OCI-LY1 (cell line): ENCODE measurements around the gene KIAA0586.
"Not testable (repeated sequence)": the region's sequence is repeated elsewhere in the genome, so short reads cannot be mapped to it uniquely, and the experiment has no call there.

Experiments used
- H2AFZ ChIP-seq: fragments of 200-600 bp; sonication (generic), shearing (Covaris generic); 2 replicates; pipeline ENCODE4 v1.6.0; 2014; ENCODE audit warnings: antibody characterized with exemption, mild to moderate bottlenecking, low read length
- H3F3A ChIP-seq: fragments of 200-600 bp; sonication (generic), shearing (Covaris generic); 2 replicates; pipeline ENCODE4 v1.6.0; 2014; ENCODE audit warnings: mild to moderate bottlenecking, antibody characterized with exemption, low read length, moderate library complexity; ENCODE audit not compliant: insufficient read depth
- H3K27ac ChIP-seq: fragments of 200-600 bp; sonication (generic); 2 replicates; pipeline ENCODE4 v1.5.1; 2014; ENCODE audit warnings: low read length, mixed run types, mild to moderate bottlenecking, low read depth; ENCODE audit not compliant: poor library complexity, severe bottlenecking
- H3K27me3 ChIP-seq: fragments of 200-600 bp; sonication (generic); 2 replicates; pipeline ENCODE4 v1.6.0; 2014; ENCODE audit warnings: antibody characterized with exemption, mild to moderate bottlenecking, low read length, moderate library complexity; ENCODE audit not compliant: insufficient read depth
- H3K36me3 ChIP-seq: fragments of 200-600 bp; sonication (generic); 2 replicates; pipeline ENCODE4 v1.6.1; 2014; ENCODE audit warnings: mild to moderate bottlenecking, antibody characterized with exemption, low read length, moderate library complexity, mixed read lengths; ENCODE audit not compliant: insufficient read depth
- H3K4me1 ChIP-seq: fragments of 200-600 bp; sonication (generic); 2 replicates; pipeline ENCODE4 v1.5.1; 2014; ENCODE audit warnings: mild to moderate bottlenecking, low read length, moderate library complexity; ENCODE audit not compliant: insufficient read depth, severe bottlenecking
- H3K4me2 ChIP-seq: fragments of 200-600 bp; sonication (generic), shearing (Covaris generic); 2 replicates; pipeline ENCODE4 v1.6.1; 2014; ENCODE audit warnings: low read length
- H3K4me3 ChIP-seq: fragments of 200-600 bp; sonication (generic); 2 replicates; pipeline ENCODE4 v1.5.1; 2014; ENCODE audit warnings: low read length, low read depth, mild to moderate bottlenecking, mixed read lengths; ENCODE audit not compliant: poor library complexity, severe bottlenecking
- H3K79me2 ChIP-seq: fragments of 200-600 bp; shearing (Covaris generic); 2 replicates; pipeline ENCODE4 v1.6.1; 2016; ENCODE audit warnings: mixed run types, low read length, mixed read lengths; ENCODE audit not compliant: insufficient read depth
- H3K9ac ChIP-seq: fragments of 200-600 bp; sonication (generic), shearing (Covaris generic); 2 replicates; pipeline ENCODE4 v1.6.1; 2014; ENCODE audit warnings: mild to moderate bottlenecking, low read length, mixed read lengths
- H3K9me2 ChIP-seq: fragments of 200-600 bp; sonication (generic), shearing (Covaris generic); 2 replicates; pipeline ENCODE4 v1.6.1; 2014; ENCODE audit warnings: low read depth, mild to moderate bottlenecking, low read length, mixed read lengths
- H3K9me3 ChIP-seq: fragments of 200-600 bp; shearing (Covaris generic); 2 replicates; pipeline ENCODE4 v1.6.1; 2014; ENCODE audit warnings: low read length, mixed read lengths
- H4K20me1 ChIP-seq: fragments of 200-600 bp; sonication (generic), shearing (Covaris generic); 2 replicates; pipeline ENCODE4 v1.6.0; 2016; ENCODE audit warnings: mild to moderate bottlenecking, low read length; ENCODE audit not compliant: insufficient read depth
- EZH2 ChIP-seq: fragments of 200-600 bp; sonication (generic), shearing (Covaris generic); IDR thresholded peaks from 2 replicates; pipeline ENCODE4 v1.8.0; 2017; ENCODE audit warnings: borderline replicate concordance, mixed run types, mild to moderate bottlenecking, antibody characterized with exemption, low read length, moderate library complexity, mixed read lengths
- TF ChIP-seq, protein P1 (sequence below): fragments of 200-600 bp; sonication (generic), shearing (Covaris generic); IDR thresholded peaks from 2 replicates; pipeline ENCODE4 v1.5.1; 2017; ENCODE audit warnings: mild to moderate bottlenecking, antibody characterized with exemption, low read length, moderate library complexity, mixed read lengths

Gene KIAA0586

DNA sequence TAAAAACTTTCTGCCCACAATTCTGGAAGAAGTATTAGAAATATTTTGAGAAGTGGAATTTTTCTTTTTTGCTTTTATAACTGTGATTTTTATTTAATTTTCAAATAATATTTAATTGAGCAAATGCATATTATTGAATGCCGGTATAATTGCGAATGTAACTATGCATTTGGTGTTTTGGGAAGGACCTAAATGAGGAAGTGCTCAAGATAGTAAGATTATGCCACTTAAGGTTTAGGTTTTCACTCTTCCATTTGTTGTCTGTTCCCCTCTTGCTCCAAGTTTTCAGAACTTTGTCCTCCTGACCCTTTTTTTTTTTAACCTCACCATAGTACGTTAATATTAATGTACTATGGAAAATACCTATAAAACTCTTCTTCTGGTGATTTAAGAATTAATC, 85.8 kb downstream of the KIAA0586 start:
- Histone ChIP-seq H3K9ac (no peak overlapping the region), H3K9me2 (no peaks in the 10 kb centered on the region), H3K4me3 (no peak overlapping the region), H3K27me3 (no peaks in the 10 kb centered on the region), H2AFZ (no peak overlapping the region), H3K27ac (no peak overlapping the region), H3K9me3 (0 out of 2 replicates have a peak, but pooled peaks cover 2% of the 10 kb centered on the region), H3K4me2 (no peak overlapping the region), H4K20me1 (no peaks in the 10 kb centered on the region), H3K79me2 (no peaks in the 10 kb centered on the region), H3K4me1 (no peaks in the 10 kb centered on the region), H3F3A (no peaks in the 10 kb centered on the region), H3K36me3 (peaks cover 30% of the 10 kb centered on the region)
- TF ChIP-seq EZH2: no peak
- TF ChIP-seq, protein P1, sequence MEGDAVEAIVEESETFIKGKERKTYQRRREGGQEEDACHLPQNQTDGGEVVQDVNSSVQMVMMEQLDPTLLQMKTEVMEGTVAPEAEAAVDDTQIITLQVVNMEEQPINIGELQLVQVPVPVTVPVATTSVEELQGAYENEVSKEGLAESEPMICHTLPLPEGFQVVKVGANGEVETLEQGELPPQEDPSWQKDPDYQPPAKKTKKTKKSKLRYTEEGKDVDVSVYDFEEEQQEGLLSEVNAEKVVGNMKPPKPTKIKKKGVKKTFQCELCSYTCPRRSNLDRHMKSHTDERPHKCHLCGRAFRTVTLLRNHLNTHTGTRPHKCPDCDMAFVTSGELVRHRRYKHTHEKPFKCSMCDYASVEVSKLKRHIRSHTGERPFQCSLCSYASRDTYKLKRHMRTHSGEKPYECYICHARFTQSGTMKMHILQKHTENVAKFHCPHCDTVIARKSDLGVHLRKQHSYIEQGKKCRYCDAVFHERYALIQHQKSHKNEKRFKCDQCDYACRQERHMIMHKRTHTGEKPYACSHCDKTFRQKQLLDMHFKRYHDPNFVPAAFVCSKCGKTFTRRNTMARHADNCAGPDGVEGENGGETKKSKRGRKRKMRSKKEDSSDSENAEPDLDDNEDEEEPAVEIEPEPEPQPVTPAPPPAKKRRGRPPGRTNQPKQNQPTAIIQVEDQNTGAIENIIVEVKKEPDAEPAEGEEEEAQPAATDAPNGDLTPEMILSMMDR: no peak

DNA sequence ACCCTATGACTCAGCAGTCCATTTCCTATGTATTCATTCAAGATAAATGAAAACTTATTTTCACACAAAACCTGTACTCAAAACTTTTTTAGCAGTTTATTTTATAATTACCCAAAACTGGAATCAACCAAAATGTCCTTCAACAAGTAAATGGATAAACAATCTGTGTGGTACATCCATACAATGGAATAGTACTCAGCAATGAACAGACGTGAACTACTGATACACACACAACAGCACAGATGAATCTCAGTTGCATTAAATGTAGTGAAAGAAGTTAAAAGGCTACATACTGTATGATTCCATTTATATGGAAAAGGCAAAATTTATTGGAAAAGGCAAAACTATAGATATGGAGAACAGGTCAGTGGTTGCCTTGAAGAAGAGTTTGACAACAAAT, 90.1 kb downstream of the KIAA0586 start:
- TF ChIP-seq EZH2: no peak
- TF ChIP-seq, protein P1: no peak
- no peaks in the 10 kb centered on the region for H4K20me1 ChIP-seq
- H3K4me2 ChIP-seq: no peak overlapping the region
- H3K27me3 ChIP-seq: no peaks in the 10 kb centered on the region
- H3K36me3 ChIP-seq: peaks cover 23% of the 10 kb centered on the region
- H3K4me1 ChIP-seq: no peaks in the 10 kb centered on the region
- H2AFZ ChIP-seq: no peak overlapping the region
- no peaks in the 10 kb centered on the region for H3K9me2 ChIP-seq
- H3K9me3 ChIP-seq: 0 out of 2 replicates have a peak, but pooled peaks cover 2% of the 10 kb centered on the region
- no peaks in the 10 kb centered on the region for H3F3A ChIP-seq
- no peak overlapping the region for H3K4me3 ChIP-seq
- H3K79me2 ChIP-seq: no peaks in the 10 kb centered on the region
- no peak overlapping the region for H3K27ac ChIP-seq
- H3K9ac ChIP-seq: no peak overlapping the region

DNA sequence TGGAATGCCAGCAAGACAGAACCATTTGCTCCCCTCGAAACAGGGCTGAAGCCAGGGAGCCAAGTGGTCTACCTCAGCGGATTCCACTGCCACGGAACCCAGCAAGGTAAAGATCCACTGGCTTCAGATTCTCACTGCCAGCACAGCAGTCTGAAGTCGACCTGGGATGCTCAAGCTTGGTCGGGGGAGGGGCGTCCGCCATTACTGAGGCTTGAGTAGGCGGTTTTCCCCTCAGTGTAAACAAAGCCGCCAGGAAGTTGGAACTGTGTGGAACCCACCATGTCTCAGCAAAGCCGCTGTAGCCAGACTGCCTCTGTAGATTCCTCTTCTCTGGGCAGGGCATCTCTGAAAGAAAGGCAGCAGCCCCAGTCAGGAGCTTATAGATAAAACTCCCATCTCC, 98.2 kb downstream of the KIAA0586 start:
- H3K4me3 ChIP-seq, H2AFZ ChIP-seq, H3K79me2 ChIP-seq, H3K9me3 ChIP-seq, H3F3A ChIP-seq, H3K9ac ChIP-seq, H3K4me1 ChIP-seq, H3K36me3 ChIP-seq, H3K9me2 ChIP-seq, H3K27me3 ChIP-seq, H3K27ac ChIP-seq, H3K4me2 ChIP-seq, H4K20me1 ChIP-seq: not testable (repeated sequence)

DNA sequence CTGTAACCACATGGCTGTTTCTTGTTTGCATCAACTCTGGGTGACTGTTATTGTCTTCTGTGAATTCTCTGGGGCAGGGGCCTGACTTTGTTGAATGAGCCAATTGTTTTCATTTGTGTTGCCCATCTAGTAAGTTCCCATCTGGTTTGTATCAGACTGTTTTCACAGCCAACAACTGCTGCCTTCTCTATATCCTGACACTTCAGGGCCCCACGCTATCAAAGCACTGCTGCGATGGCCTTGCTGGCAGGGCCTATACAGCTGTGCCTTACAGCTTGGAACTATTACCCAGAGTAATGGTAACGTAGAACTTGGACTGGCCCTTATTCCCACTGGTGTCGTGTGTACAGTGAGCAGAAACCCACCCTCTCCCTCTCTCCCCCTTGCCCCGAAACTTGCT, 105.9 kb downstream of the KIAA0586 start:
- TF ChIP-seq, protein P1: no peak
- no peak for TF ChIP-seq EZH2
- Histone ChIP-seq H3K27ac (no peak overlapping the region), H3K36me3 (no peaks in the 10 kb centered on the region), H3K9me3 (no peaks in the 10 kb centered on the region), H3K4me1 (no peaks in the 10 kb centered on the region), H3K9ac (no peak overlapping the region), H3K9me2 (no peaks in the 10 kb centered on the region), H4K20me1 (no peaks in the 10 kb centered on the region), H2AFZ (no peak overlapping the region), H3K4me3 (no peak overlapping the region), H3K79me2 (no peaks in the 10 kb centered on the region), H3F3A (no peaks in the 10 kb centered on the region), H3K27me3 (no peaks in the 10 kb centered on the region), H3K4me2 (no peak overlapping the region)
